ENCODE measurements around the gene XPO4. TPM values are rescaled to one million over a fixed set of nuclear protein-coding genes. Genes with fewer than 3 reads are reported as not detected.
"Not testable (repeated sequence)": the region's sequence is repeated elsewhere in the genome, so short reads cannot be mapped to it uniquely, and the experiment has no call there.

The XPO4 gene
- total and polyA plus RNA-seq, 2 donors (not counting 1 experiment from before 2014, with no cell fraction given) = 10.5 to 17.2 TPM

DNA sequence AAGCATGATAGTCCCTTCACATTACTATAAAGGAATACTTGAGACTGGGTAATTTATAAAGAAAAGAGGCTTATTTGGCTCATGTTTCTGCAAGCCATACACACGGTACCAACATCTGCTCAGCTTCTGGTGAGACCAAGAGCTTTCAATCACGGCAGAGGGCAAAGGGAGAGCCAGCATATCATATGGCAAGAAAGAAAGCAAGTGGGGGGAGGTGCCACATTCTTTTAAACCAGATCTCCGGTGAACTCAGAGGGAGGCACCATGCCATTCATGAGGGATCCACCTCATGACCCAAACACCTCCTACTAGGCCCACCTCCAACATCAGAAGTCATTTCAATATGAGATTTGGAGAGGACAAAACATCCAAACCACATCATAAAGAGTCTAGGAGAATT is 20.3 kb downstream of the XPO4 start:
- TF ChIP-seq EZH2 (IDR thresholded peaks at IDR 0.05; ENCODE audit: low read length, missing control alignments) = no peak
- TF ChIP-seq, protein P1, sequence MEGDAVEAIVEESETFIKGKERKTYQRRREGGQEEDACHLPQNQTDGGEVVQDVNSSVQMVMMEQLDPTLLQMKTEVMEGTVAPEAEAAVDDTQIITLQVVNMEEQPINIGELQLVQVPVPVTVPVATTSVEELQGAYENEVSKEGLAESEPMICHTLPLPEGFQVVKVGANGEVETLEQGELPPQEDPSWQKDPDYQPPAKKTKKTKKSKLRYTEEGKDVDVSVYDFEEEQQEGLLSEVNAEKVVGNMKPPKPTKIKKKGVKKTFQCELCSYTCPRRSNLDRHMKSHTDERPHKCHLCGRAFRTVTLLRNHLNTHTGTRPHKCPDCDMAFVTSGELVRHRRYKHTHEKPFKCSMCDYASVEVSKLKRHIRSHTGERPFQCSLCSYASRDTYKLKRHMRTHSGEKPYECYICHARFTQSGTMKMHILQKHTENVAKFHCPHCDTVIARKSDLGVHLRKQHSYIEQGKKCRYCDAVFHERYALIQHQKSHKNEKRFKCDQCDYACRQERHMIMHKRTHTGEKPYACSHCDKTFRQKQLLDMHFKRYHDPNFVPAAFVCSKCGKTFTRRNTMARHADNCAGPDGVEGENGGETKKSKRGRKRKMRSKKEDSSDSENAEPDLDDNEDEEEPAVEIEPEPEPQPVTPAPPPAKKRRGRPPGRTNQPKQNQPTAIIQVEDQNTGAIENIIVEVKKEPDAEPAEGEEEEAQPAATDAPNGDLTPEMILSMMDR (conservative IDR thresholded peaks at IDR 0.05 in 1 of 2, IDR thresholded peaks at IDR 0.05 in 1 of 2; ENCODE audit: low read depth in 1 of 2, low read length in 2 of 2) = no peak
- Histone ChIP-seq H3K9ac (ENCODE audit: insufficient read depth, low read length) (no peak overlapping the region), H3K36me3 (ENCODE audit: control insufficient read depth, insufficient read depth, low read length) (no peaks in the 10 kb centered on the region), H3K79me2 (ENCODE audit: control insufficient read depth, insufficient read depth, low read length) (peaks cover 63% of the 10 kb centered on the region), H3K4me2 (ENCODE audit: extremely low read depth, insufficient read depth, low read length) (peak overlapping the region; percentile 15), H3K27ac (ENCODE audit: insufficient read depth, low read length) (no peak overlapping the region), H3K27me3 (ENCODE audit: control insufficient read depth, insufficient read depth, low read length) (no peaks in the 10 kb centered on the region), H3K4me3 (replicated peaks in 1 of 4; ENCODE audit: control extremely low read depth in 1 of 4, insufficient read depth in 1 of 4, low read depth in 3 of 4, low read length in 4 of 4) (no peak overlapping the region), H3K4me1 (ENCODE audit: control insufficient read depth, extremely low read depth, insufficient read depth, low read length) (no peaks in the 10 kb centered on the region), H2AFZ (ENCODE audit: low read length) (no peak overlapping the region), H3K9me3 (ENCODE audit: control insufficient read depth, insufficient read depth, low read depth, low read length) (no peaks in the 10 kb centered on the region), H4K20me1 (ENCODE audit: control insufficient read depth, extremely low read depth, insufficient read depth, low read length) (no peaks in the 10 kb centered on the region)
- DNase-seq (ENCODE audit: low read depth in 2 of 2) = peak in 1 of 2 donors; percentile 15

DNA sequence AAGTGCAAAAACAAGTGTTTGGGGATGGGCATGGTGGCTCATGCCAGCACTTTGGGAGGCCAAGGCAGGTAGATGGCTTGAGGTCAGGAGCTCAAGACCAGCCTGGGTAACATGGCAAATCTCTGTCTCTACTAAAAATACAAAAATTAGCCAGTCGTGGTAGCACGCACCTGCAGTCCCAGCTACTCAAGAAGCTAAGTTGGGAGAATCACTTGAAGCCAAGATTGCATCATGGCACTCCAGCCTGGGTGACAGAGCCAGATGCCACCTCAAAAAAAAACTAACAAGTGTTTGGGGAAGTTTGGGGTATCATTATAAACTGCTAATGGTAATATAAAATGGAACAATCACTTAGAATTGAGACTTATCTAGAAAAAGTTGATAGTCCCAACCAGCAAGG is 24.6 kb downstream of the XPO4 start:
- Histone ChIP-seq H4K20me1 (ENCODE audit: control insufficient read depth, extremely low read depth, insufficient read depth, low read length) (no peaks in the 10 kb centered on the region), H3K27me3 (ENCODE audit: control insufficient read depth, insufficient read depth, low read length) (no peaks in the 10 kb centered on the region), H3K4me3 (replicated peaks in 1 of 4; ENCODE audit: control extremely low read depth in 1 of 4, insufficient read depth in 1 of 4, low read depth in 3 of 4, low read length in 4 of 4) (no peak overlapping the region), H3K4me2 (ENCODE audit: extremely low read depth, insufficient read depth, low read length) (no peak overlapping the region), H3K36me3 (ENCODE audit: control insufficient read depth, insufficient read depth, low read length) (no peaks in the 10 kb centered on the region), H3K27ac (ENCODE audit: insufficient read depth, low read length) (no peak overlapping the region), H2AFZ (ENCODE audit: low read length) (no peak overlapping the region), H3K9me3 (ENCODE audit: control insufficient read depth, insufficient read depth, low read depth, low read length) (no peaks in the 10 kb centered on the region), H3K79me2 (ENCODE audit: control insufficient read depth, insufficient read depth, low read length) (peaks cover 55% of the 10 kb centered on the region), H3K9ac (ENCODE audit: insufficient read depth, low read length) (no peak overlapping the region), H3K4me1 (ENCODE audit: control insufficient read depth, extremely low read depth, insufficient read depth, low read length) (peaks cover 3% of the 10 kb centered on the region)
- TF ChIP-seq EZH2 (IDR thresholded peaks at IDR 0.05; ENCODE audit: low read length, missing control alignments) = no peak
- TF ChIP-seq, protein P1 (conservative IDR thresholded peaks at IDR 0.05 in 1 of 2, IDR thresholded peaks at IDR 0.05 in 1 of 2; ENCODE audit: low read depth in 1 of 2, low read length in 2 of 2) = no peak
- DNase-seq (ENCODE audit: low read depth in 2 of 2) = no peak

DNA sequence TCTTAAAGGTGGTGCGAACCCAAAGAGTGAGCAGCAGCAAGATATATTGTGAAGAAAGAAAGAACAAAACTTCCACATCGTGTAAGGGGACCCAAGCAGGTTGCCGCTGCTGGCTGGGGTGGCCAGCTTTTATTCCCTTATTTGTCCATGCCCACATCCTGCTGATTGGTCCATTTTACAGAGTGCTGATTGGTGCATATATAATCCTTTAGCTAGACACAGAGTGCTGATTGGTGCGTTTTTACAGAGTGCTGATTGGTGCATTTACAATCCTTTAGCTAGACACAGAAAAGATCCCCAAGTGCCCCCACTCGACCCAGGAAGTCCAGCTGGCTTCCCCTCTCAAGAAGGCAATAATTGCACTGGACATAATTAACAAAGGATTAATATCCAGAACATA is 25.7 kb downstream of the XPO4 start:
- not testable (repeated sequence) for H4K20me1 ChIP-seq (ENCODE audit: control insufficient read depth, extremely low read depth, insufficient read depth, low read length); DNase-seq (ENCODE audit: low read depth in 2 of 2); H3K36me3 ChIP-seq (ENCODE audit: control insufficient read depth, insufficient read depth, low read length); H3K4me2 ChIP-seq (ENCODE audit: extremely low read depth, insufficient read depth, low read length); H3K4me3 ChIP-seq (replicated peaks in 1 of 4; ENCODE audit: control extremely low read depth in 1 of 4, insufficient read depth in 1 of 4, low read depth in 3 of 4, low read length in 4 of 4); H3K9ac ChIP-seq (ENCODE audit: insufficient read depth, low read length); H3K4me1 ChIP-seq (ENCODE audit: control insufficient read depth, extremely low read depth, insufficient read depth, low read length); H3K9me3 ChIP-seq (ENCODE audit: control insufficient read depth, insufficient read depth, low read depth, low read length); H3K27ac ChIP-seq (ENCODE audit: insufficient read depth, low read length); H3K27me3 ChIP-seq (ENCODE audit: control insufficient read depth, insufficient read depth, low read length); H2AFZ ChIP-seq (ENCODE audit: low read length)
- H3K79me2 ChIP-seq (ENCODE audit: control insufficient read depth, insufficient read depth, low read length) = peaks cover 56% of the 10 kb centered on the region

DNA sequence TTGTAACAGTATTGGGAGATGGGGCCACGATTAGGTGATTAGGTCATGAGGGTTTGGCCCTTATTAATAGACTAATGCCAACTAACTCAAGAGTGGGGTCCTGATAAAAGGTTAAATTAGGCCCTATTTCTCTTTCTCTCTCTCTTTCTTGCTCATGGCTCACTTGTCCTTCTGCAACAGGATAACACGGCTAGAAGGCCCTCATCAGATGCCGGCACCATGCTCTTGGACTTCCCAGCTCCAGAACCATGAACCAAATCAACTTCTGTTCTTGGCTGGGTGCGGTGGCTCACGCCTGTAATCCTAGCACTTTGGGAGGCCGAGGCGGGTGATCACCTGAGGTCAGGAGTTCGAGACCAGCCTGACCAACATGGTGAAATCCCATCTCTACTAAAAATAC is 28.1 kb downstream of the XPO4 start:
- H3K4me3 ChIP-seq (replicated peaks in 1 of 4; ENCODE audit: control extremely low read depth in 1 of 4, insufficient read depth in 1 of 4, low read depth in 3 of 4, low read length in 4 of 4); H3K4me1 ChIP-seq (ENCODE audit: control insufficient read depth, extremely low read depth, insufficient read depth, low read length); H2AFZ ChIP-seq (ENCODE audit: low read length); H3K36me3 ChIP-seq (ENCODE audit: control insufficient read depth, insufficient read depth, low read length); H3K9me3 ChIP-seq (ENCODE audit: control insufficient read depth, insufficient read depth, low read depth, low read length); H3K27me3 ChIP-seq (ENCODE audit: control insufficient read depth, insufficient read depth, low read length); H3K4me2 ChIP-seq (ENCODE audit: extremely low read depth, insufficient read depth, low read length); H3K9ac ChIP-seq (ENCODE audit: insufficient read depth, low read length); H3K27ac ChIP-seq (ENCODE audit: insufficient read depth, low read length); H4K20me1 ChIP-seq (ENCODE audit: control insufficient read depth, extremely low read depth, insufficient read depth, low read length); DNase-seq (ENCODE audit: low read depth in 2 of 2): not testable (repeated sequence)
- peaks cover 51% of the 10 kb centered on the region for H3K79me2 ChIP-seq (ENCODE audit: control insufficient read depth, insufficient read depth, low read length)
